ENCODE results near the gene NUDT8.
"Not testable (repeated sequence)": the region's sequence is repeated elsewhere in the genome, so short reads cannot be mapped to it uniquely, and the experiment has no call there.

Gene NUDT8

GRCh38 chr11:67660752-67661151, 31.0 kb upstream of the NUDT8 start:
- not testable (repeated sequence) for FAIRE-seq; DNase-seq (ENCODE audit: low spot score)

DNA sequence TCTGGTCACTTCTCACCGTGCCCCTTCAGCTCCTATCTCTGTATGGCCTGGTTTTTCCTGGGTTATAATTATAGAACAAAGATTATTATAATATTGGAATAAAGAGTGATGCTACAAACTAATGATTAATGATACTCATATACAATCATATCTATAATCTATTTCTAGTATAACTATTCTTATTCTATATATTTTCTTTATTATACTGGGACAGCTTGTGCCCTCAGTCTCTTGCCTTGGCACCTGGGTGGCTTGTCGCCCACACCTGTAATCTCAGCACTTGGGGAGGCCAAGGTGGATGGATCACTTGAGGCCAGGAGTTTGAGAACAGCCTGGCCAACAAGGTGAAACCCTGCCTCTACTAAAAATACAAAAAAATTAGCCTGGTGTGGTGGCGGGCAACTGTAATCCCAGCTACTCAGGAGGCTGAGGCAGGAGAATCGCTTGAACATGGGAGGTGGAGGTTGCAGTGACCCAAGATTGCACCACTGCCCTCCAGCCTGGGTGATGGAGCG, 30.0 kb upstream of the NUDT8 start:
- DNase-seq (ENCODE audit: low spot score) = not testable (repeated sequence)
- peak; percentile 12 for FAIRE-seq

DNA sequence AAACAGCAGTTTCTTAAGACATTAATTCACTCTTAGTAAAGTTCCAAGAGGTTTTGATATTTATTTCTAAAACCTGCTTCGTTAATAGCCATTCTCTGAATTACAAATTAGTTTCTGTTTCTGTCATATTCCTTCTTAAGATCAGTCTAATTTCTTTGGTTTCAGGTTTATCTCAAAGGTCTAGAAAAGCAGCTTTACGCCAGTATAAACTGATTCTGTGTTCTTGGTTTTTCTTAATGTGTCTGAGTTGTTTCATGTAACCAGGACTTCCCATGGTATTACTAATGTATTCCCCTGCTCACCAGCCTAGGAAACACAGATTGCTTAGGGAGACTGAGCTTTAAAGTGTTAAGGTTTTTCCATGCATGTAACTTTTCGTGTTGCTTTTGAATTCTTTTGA, 27.6 kb upstream of the NUDT8 start:
- no peak for FAIRE-seq
- DNase-seq (ENCODE audit: low spot score) = no peak

DNA sequence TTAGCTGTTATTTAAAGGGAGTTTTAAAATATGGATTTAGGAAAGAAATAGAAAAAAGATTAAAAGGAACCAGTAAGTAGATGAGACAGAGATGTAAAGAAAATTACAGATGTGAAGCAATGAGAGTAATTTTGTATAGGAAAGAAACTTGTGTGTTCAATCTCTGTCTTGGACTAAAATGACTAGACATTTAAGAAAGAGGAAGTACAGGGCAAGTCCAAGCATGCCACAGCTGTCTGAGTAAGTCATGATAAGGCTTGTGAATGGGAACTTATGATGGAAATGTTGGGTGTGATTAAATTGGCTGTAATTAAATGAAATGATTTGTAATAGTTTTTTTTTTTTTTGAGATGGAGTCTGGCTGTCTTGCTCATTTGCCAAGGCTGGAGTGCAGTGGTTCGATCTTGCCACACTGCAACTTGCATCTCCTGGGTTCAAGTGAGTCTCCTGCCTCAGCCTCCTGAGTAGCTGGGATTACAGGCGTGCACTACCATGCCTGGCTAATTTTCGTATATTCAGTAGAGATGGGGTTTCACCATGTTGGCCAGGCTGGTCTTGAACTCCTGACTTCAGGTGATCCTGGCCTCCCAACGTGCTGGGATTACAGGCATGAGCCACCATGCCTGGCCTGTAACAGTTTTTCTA, 26.7 kb upstream of the NUDT8 start:
- DNase-seq (ENCODE audit: low spot score) = no peak
- no peak for FAIRE-seq

DNA sequence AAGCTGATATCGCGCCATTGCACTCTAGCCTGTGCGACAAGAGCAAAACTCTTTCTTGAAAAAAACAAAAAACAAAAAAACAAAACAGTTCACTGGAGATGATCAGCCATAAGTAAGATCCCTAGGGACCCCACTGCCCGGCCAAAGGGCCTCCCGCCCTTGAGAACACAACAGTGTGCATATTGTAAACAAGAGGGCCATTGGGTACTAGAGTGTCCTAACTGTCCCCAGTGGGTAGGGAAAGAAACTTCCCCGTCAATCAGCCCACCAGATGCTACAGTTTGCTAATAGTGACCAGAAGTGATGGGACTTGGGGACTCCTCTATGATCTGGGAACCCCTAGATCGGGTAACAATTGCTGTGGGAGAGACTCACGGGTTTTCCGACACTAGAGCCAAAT, 24.5 kb upstream of the NUDT8 start:
- no peak for FAIRE-seq

DNA sequence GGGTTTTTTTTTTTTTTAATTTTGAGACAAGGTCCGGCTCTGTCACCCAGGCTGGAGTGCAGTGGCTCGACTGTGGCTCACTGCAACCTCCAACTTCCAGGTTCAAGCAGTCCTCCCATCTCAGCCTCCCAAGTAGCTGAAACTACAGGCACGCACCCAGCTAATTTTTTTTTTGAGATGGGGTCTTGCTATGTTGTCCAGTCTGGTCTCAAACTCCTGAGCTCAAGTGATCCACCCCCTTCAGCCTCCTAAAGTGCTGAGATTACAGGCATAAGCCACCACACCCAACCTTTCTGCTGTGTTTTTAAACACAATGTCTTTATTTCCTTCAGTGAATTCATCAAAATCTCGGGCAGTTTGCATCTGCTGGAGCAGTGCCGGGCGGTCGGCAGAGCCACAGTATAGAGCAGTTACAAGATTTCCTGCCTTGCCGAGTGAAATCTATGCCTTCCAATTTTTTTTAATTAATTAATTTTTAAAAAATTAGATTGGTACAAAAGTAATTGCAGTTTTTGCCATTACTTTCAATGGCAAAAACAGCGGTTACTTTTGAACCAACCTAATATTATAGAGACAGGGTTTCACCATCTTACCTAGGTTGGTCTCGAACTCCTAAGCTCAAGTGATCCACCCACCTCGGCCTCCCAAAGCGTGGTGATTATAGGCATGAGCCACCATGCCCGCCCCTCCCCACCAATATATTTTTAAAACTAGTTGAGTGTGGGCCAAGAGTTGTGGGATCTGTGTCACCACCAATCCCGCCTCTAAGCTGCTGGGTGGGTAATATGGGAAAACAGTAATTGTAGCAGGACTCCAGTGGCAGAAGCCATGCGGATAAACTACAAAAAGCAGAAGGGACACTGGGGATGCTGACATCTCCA, 23.5 kb upstream of the NUDT8 start:
- DNase-seq (ENCODE audit: low spot score) (no peak), FAIRE-seq (no peak)

More for the DNA sequence above, 24.5 kb upstream of the NUDT8 start:
- DNase-seq (ENCODE audit: low spot score) = no peak

DNA sequence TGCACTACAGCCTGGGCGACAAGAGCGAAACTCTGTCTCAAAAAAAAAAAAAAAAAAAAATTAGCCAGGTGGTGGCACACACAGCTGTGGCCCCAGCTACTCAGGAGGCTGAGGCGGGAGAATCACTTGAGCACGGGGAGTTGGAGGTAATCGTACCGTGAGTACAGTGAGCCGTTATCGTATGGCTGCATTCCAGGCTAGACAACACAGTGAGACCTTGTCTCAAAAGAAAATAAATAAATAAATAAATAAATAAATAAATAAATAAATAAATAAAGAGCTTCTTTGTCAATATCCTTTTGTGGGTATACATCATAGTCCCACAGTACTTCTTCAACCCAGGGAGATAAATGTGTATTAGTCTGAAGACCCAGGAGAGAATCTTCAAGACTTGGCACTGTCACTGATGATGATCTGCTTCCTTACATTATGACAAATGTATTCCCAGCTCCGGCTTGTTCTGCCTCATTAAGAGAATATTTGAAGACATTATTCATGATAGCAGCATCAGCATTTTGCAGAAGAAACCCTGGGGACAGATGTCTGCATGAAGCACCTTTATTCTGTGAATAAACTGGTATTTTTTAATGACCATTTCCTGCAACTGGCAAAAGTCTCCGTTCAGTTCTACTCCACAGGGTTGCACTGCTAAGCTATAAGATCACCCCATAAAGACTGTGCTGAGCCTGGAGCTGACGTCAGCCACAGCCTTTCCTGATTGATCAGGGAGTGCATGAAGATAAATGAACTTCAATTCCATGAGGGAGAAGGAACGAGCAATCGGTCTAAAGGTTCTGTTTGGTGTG, 22.4 kb upstream of the NUDT8 start:
- FAIRE-seq = no peak

GRCh38 chr11:67649634-67650510, 20.1 kb upstream of the NUDT8 start:
- DNase-seq (ENCODE audit: low spot score) (no peak), FAIRE-seq (no peak)

More for the DNA sequence above, 22.4 kb upstream of the NUDT8 start:
- no peak for DNase-seq (ENCODE audit: low spot score)

DNA sequence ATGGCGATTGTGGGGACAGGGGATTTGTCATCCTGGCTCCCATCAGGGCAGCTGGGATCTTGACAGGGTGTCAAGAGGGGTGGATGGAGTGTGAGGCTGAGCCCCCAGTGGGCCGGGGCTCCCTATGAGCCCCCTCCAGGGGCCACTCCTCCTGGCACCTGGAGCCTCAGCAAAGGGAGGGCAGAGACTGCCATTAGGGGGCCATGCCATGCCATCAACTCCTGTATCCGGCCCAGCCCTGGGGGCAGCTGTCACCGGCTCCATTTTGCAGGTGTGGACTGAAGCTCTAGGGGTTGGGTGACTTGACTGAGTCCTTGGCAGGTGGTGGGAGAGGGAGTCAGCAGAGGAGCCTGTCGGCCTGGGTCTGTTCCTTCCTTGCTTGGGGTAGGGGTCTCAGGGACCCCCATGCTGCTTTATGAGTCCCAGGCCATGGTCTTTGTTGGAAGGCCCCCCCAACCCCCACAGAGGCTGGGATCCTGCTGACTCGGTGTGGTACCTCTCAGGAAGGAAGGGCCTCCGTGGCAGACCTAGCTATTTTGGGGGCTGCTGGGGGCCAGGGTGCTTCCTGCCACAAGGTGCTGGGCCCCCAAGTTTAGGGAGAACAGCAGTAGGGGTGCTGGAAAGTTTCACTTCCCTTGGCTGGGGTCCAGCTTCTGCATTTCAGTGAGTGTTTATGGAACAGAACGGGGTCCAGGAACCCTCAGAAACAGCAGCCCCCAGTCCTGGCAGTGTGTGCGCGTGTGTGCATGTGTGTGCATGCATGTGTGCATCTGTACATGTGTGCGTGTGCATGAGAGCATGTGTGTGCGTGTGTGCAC, 19.3 kb upstream of the NUDT8 start:
- no peak for FAIRE-seq
- no peak for DNase-seq (ENCODE audit: low spot score)

- DNase-seq (ENCODE audit: low spot score) (no peak), FAIRE-seq (no peak)
These were observed 18.5 kb upstream of the NUDT8 start for GRCh38 chr11:67648140-67648795.

DNA sequence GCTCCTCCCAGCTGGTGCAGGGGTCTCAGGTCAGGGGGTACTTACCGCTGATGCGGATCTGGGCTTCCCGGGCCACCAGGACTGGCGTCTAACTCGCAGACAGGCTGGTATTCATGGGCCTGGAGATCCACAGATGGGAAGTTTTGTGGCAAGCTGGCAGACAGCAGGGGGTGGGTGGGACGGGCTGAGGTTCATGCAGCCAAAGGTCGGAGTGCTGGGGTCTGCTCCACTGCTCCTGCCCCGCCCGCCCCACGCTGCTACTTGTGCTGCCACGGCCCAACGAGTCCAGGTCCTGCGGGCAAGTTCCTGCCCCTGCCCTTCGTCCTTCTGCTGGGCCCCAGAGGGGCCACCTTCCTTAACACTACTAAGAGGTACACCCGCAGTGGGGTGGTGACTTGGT, 17.7 kb upstream of the NUDT8 start:
- DNase-seq (ENCODE audit: low spot score) (no peak), FAIRE-seq (no peak)

DNA sequence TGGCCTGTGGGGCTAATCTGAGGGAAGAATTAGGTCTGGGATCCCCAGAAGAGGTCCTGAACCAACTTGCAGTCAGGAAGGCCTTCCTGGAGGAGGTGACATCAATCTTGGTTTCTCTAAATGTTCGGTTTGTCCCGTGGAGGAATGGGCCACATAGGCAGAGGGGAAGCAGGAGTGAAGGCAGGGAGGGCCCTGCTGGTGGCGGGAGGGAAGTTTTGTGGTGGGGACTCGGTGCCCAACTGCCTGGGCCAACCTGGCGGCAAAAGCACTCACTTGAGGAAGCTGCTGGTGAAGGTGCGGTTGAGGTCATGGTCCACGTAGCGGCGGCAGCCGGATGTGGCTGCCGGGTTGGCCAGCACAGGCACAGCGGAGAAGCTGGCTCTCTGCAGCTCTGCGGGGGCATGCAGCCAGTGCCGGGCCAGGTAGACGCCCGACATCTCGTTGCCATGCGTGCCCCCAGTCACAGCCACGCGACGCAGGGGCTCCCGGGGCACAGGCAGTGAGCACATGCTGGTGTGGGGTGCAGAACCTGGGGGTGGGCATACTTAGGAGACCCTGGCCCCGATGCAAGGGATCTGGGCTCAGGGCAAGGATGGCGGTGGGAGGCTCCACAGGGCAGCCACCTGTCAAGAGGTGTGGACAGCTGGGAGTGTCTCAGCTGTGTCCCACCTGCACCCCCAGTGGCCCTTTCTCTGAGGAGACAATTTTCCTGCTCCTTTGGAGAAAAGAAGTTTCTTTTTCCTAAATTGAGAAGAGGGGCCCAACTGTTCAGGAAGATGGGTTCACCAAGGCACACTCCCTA, 17.0 kb upstream of the NUDT8 start:
- peak; percentile 32 for DNase-seq (ENCODE audit: low spot score)
- FAIRE-seq = no peak

DNA sequence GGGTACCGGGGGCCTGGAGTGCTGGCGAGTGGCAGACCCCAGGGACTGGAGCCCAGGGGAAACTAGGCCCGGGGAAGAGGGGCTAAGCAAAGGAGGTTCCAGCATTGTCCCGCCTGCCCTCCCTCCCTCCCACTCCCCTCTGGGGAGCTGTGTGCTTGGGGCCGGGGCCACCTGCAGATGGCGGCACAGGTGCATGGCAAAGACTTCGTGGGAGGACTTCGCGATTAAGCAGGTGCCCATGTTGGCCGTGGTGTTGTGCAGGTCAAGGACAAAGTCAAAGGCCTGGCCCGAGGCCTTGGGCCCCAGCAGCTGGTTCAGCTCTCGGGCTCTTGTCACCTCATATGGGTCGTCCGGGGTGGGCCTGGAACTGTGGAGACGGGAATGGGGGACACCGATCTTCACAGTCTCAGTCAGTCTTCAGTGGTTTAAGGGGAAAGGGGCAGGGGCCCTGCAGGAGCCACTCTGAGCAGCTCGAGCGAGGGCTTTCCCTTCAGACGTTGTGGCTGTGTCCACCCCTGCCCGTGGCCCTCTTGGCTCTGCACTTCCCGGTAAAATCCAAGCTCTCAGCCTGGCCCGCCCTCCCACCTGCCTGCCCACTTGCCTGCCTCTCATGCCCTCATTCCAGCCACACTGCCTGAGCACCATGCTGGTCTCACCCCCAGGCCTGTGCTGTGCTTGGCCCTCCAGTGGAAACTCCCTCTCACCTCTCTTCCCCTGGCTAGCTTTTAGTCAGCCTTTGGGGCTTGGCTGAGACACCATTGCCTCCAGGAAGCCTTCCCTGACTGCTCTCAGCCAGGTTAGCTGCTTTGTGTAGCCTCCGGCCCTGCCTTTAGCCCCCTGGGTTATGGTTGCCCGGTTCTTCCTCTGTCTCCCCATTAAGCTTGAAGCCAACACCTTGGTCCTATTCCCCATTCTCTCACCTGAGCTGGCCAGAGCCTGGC, 16.1 kb upstream of the NUDT8 start:
- FAIRE-seq = no peak
- no peak for DNase-seq (ENCODE audit: low spot score)

- FAIRE-seq (no peak), DNase-seq (ENCODE audit: low spot score) (no peak)
These were observed 15.0 kb upstream of the NUDT8 start for GRCh38 chr11:67644472-67645418.

DNA sequence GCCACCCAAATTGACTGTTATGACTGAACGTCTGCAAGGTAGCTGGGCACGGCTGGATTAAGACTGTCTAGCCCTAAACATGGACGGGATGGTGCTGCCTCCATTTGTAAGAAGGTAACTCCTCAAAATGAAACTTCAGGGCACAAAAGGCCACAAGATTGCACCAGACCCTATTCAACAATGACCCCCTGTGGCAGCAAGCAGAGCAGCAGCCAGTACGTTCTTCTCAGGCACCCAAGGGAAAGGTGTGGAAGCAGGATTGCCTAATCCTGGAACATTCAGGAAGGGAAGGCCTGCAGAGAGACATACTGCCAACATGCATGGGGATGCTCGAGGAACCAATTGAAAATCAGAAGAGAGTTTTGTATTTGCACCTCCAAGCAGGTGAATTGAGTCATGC, 14.3 kb upstream of the NUDT8 start:
- DNase-seq (ENCODE audit: low spot score) (no peak), FAIRE-seq (no peak)

Data from RCC 7860 (cell line).